HG02884 (cell line): Measurements from ENCODE around the gene TWSG1.
A peak's percentile ranks its signal among the peaks of the same experiment; 100 is the strongest.
"Not testable (repeated sequence)": the region's sequence is repeated elsewhere in the genome, so short reads cannot be mapped to it uniquely, and the experiment has no call there.

Source experiments
- ATAC-seq: cut with Tn5 transposase; IDR thresholded peaks from one replicate; pipeline ENCODE4 v1.9.1; 2021; ENCODE audit warnings: mild to moderate bottlenecking, moderate library complexity; ENCODE audit not compliant: unreplicated experiment

Gene TWSG1

DNA sequence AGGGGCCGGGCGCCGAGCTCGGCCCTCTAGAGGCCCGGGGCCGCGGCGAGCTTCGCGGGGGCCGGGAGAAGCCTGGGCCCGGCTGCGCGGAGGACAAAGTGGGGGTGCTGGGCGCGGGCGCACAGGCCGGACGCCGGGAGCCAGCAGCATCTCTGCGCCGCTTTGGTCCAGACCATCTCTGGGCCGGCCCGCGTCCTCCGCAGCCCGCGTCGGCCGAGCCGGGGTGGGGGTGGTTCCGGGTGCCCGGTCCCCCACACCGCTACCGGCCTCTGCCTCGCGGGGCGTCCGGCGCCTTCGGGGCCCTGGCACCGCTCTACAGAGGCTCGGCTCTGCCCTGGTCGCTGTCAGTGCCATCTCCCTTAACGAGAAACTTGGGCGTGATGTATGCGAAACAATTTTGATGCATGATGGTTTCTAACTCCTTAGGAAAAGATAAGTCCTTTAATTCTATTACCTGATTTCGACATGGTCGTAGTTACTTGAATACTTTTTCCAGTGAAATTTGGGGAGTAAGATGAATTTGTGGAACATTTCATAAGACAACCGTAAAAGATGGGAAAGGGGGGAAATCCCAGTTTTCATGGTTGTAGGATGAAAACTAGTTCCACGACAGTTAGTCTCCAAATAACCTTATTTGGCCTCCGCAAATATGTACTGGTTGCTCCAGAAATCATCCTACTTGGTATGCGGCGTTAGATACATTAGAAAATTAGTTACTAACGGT, 562 bp downstream of the TWSG1 start:
- peak; percentile 35 for ATAC-seq

DNA sequence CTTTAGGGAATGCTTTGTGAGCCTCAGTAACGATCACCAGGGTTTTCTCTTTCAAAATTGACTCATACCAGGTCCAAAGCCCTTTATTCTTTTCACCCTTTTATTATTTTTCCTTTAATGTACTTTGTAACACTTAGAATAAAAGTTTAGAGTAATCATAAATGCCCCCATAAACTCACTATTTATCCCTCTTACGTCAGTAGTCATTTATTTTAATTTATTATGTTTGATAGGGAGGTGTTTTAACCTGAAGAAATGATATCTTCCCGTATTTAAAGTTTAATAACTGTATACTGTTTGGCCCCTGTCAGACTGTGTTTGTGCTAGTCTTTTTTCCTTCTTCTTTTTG, 1.1 kb downstream of the TWSG1 start:
- no peak for ATAC-seq

DNA sequence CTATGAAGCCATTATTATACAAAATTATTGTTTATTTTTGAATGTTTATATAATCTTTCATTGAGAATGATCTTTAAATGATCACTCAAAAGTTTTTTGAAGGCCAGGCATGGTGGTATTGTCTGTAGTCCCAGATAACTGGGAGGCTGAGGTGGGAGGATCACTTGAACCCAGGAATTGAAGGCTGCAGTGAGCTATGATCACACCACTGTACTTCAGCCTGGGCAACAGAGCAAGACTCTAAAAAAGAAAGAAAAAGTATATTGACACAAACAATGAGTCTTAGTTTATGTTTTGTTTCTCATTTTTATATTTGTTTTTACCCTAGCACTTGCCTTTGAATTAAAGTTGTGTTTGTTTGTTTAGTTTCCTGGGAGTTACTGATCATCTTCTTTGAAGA, 2.3 kb downstream of the TWSG1 start:
- ATAC-seq = no peak

DNA sequence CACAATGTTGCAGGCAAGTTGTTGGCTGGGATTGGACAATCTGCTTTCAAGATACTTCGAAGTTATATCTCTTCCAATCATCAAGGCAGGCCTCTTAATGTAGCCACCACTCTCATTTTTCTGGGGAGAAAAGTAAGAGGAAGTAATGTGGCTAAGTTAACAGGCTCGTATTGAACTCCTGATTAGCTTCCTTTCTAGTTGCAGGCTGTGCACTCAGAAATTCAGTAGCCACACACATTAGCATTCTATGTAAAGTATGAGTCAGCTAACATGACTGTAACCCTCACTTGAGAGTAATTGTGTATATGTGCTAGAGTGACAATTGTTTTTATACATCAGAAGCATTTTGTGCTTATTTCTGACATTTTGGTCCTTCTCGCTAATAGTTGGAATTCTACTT, 3.3 kb downstream of the TWSG1 start:
- ATAC-seq = peak; percentile 33

DNA sequence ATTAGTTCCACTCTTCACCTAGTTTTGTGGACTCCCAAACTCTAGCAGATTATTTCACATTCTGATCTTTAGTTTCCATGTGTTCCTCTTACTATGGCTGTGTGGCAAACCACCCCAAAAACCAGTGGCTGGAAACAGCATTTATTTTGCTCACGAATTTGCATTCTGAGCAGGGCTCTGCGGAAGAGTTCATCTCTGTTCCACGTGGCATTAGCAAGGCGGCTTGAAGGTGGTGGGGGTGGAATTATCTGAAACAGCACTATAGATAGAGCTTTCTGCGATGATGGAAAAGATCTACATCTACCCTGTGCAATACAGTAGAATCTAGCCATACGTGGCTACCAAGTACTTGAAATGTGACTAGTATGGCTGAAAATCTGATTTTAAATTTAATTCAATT, 5.9 kb downstream of the TWSG1 start:
- ATAC-seq = no peak

DNA sequence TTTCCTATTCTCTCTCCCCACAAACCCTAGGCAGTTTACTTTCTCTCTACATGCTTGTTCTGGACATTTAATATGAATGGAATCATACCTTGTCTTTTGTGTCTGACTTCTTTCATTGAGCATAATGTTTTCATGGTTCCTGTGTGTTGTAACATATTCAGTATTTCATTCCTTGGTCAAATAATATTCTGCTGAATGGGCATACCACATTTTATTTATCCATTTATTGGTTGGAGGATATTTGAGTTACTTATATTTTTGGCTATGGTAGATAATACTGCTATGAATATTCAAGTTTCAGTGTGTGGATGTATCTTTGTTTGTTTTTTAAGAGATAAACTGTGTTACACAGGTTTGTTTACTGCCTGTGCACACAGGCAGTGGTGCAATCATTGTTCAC, 9.0 kb downstream of the TWSG1 start:
- ATAC-seq = no peak

DNA sequence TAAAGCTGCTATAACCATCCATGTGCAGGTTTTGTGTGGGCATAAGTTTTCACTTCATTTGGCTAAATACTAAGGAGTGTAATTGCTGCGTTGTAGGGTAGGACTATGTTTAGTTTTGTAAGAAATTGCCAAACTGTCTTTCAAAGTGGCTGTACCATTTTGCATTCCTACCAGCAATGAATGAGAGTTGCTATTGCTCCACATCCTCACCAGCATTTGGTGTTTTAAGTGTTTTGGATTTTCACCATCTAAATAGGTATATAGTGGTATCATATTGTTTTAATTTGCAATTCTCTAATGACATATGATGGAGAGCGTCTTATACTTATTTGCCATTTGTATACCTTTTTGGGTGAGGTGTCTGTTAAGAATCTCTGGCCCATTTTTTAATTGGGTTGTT, 12.2 kb downstream of the TWSG1 start:
- ATAC-seq = no peak

DNA sequence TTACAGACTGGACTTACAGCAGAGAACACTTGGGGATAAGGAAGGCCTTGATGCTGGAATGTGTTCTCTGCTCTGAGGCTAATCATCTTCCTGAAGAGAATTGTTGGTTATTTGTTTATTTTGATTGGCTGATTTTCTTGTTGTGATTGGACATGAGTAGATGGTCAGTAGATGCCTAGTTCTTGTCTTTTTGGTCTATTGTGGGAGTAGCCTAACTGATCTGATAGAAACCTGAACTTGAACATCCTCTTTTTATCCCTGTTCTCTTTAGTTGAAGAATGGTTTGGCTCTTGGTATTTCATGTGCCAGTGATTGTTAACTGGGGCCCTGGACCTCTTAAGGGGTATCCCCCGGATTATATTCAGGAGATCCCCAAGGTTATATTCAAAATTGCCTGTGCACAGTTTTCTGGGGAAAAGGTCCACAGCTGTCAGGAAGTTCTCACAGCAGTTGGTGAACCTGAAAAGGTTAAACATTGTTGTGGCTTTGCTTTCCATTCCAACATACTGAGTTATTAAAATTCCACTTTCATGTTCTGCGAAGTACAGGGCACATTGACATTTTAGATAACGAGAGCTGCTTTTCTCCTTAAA, 13.6 kb downstream of the TWSG1 start:
- ATAC-seq = peak; percentile 77

DNA sequence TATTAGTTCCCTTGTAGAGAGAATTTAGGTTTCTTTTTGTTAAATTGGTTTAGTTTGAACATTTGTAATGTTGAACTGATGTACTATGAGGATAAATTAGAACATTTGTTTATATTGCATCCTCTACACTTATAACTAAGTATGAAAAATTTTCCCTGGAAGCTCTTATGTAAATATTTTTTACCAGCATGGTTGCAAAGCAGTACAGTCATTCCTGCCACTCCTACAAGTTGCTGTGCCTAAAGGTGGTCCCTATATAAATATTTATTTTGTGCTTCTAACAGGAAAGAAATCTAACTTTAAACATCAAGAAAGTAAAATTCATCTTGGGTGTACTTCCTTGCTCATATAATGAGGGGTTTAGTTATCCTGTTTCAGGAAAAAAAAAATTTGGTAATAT, 14.2 kb downstream of the TWSG1 start:
- no peak for ATAC-seq

DNA sequence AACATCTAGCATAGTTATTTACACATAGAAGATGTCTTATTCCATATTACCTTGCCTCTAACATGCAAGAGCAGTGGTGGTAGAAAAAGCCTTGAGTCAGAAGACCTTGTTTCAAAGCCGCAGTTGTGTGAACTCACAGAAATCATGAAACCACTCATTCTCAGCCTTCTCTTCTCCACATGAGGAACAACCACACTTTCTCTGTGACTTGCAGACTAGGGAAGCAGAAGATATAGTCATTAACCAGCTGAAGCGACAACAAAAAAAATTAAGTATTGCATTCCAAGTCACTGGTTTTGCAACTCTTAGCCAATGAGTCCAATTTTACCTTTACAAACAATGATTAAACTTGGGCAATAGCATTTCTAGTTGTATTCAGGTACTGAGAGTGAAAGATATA, 19.0 kb downstream of the TWSG1 start:
- peak; percentile 83 for ATAC-seq

DNA sequence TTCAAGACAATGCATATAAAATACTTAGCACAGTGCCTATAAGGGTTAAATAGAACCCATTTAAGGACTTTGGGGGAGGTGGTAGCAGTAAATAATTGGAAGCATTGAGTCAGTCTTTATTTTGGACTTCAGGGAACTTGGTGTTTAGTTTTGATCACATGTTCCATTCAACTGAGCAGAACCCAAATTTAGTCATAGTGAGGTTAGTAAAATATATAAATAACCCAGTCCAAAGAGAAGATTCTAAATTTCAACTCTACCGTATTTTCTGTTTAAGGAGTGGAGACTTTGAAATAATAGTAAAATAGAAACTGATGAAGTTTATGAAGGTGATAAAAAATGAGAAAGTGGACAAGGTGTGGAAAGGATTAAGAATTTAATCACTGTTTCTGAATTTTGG, 19.7 kb downstream of the TWSG1 start:
- ATAC-seq = peak; percentile 64

DNA sequence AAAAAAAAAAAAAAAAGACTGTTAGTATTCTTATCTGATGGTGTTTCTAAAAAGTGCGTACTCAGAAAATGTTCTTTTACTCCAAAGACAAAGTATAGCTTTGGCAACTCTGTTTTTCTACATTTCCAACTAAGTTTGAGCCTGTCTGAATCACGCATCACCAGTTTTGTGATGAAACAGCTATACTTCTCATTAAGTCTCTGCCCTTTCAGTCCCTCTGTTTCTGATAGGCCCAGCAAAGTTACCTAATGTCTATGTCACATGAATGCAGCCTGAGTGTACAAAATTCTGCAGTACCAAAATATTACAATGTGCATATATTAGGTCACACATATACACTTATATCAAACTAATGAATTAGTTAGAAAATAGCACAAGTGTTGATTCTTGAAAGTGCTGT, 22.4 kb downstream of the TWSG1 start:
- no peak for ATAC-seq

DNA sequence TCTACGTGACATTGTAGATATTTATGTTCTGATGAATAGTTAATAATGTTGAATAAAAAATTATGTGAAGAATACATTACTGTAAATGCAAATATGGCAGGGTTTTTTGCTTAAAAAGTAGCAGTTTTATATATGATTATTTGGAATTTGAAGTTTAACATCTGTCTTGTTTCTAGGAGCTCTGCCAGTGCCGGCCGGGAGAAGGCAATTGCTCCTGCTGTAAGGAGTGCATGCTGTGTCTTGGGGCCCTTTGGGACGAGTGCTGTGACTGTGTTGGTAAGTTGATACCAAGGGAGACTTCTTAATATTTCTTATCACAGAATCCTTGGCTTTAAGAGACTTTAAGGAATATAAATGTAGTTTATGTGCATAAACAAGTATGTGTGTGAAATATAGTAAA, 25.2 kb downstream of the TWSG1 start:
- ATAC-seq = no peak

DNA sequence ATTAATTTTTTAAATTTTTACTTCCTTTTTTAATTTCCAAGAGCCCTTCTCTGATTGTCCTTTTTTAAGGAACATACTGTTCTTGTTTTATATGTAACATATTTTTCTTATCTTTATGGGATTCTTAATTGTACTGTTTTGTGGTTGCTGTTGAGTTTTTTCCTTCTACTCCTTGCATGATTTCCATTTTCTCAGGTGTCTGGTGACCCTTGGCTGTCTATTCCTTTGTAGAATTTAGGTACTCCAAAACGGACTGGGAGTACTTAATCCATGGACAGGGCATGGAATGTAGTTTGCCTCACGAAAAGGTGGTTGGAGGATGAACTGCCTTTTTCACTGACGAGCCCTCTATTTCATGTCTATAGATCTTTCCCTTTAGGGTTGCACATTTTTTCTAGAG, 26.6 kb downstream of the TWSG1 start:
- ATAC-seq = no peak

DNA sequence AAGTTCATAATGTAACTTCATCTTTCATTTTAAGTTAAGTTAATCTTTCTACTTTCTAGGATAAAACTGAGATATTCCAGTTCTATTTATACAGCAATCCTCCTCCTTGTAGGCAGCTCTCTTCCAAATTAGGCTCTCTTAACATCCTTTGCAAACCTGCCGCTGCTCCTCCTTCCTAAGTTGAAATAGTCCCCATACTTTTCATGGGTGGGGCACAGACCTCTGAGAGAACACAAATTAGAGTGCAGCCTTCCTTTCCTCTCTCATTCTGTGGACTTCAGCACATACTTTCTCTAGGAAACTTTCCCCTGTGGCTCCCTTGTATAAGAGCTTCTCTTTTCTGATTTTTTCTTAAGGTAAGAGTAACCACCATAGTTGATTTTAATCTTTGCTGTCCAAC, 28.3 kb downstream of the TWSG1 start:
- no peak for ATAC-seq

DNA sequence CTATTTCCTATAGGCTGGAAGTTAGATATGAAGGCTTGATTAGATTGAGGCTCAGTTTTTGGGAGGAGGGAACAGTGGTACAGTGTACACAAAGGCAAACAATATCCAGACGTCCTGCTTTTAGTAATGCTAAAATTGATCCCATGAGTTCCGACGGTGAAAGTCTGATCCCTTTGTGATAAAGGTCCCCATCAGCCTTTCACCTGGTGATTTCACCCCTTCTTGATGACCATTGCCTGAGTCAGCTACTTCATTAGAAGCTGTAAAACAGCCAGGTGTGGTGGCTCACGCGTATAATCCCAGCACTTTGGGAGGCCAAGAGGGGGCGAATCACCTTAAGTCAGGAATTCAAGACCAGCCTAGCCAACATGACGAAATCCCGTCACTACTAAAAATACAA, 29.7 kb downstream of the TWSG1 start:
- ATAC-seq = no peak

DNA sequence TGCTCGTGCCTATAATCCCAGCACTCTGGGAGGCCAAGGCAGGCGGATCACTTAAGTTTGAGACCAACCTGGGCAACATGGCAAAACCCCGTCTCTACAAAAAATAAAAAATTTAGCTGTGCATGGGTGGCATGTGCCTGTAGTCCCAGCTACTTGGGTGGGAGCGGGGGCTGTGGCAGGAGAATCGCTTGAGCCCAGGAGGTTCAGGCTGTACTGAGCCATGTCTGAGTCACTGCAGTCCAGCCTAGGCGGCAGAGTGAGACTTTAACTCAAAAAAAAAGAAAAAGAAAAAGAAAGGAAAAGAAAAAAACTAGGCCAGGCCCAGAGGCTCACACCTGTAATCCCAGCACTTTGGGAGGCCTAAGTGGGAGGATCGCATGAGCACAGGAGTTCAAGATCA, 30.8 kb downstream of the TWSG1 start:
- ATAC-seq = no peak

DNA sequence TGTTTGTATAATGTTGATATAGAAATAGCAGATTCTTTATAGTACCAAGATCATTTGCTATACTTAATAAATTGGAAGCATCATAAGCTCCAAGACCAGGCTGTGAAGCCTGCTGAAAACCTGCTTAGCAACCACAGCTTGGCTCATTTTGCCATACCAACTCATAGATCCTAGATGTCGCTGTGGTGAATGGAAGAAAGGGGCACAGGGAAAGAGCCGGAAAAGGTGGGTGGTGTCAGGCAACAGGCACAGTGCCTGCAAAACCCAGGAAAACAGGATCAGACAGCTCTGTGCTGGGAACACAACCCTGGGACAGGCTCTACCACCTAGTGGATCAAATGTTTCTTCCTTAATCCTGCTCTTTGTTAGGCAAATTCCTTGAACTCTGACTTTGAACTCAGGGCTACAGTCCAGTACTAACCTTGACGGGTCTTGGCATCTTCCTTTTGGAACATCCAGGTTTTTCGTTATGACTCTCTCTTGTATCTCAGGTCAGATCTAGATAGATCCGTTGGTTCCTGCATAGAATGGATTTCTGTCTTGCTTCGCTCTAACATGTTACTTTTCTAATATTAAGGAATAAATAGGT, 31.6 kb downstream of the TWSG1 start:
- no peak for ATAC-seq

DNA sequence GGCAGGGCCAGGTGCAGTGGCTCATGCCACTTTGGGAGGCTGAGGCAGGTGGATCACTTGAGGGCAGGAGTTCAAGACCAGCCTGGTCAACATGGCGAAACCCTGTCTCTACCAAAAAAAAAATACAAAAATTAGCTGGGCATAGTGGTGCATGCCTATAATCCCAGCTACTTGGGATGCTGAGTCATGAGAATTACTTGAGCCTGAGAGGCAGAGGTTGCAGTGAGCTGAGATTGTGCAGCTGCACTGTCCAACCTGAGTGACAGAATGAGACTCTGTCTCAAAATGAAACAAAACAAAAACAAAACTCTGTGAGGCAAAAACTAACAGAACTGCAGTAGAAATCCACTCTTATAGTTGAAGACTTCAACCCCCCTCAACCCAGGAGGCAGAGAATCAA, 38.7 kb downstream of the TWSG1 start:
- ATAC-seq = not testable (repeated sequence)

DNA sequence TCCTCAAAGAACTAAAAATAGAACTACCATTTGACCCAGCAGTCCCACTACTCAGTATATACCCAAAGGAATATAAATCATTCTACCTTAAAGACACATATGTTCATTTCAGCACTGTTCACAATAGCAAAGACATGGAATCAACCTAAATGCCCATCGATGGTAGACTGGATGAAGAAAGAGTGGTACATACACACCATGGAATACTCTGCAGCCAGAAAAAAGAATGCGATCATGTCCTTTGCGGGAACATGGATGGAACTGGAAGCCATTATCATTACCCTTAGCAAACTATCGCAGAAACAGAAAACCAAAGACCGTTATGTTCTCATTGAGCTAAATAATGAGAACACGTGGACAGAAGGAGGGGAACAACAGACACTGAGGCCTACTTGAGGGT, 44.5 kb downstream of the TWSG1 start:
- no peak for ATAC-seq

DNA sequence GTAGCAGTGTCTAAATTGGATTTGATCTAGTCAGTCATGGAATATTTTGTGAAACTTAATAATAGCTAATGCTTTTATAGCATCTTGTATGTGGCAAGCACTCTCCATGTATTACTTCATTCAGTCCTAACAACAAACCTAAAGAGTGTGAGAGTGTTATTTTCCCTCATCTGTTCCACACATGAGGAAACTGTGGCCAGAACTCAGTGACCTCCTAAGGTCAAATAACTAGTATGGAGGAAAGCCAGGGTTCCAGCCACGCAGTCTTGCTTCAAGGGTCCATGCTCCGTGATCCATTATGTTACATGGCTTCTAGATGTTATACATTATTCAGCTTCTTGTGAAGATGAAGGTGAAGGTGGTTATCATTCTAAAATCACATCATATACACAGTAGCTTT, 45.5 kb downstream of the TWSG1 start:
- no peak for ATAC-seq

DNA sequence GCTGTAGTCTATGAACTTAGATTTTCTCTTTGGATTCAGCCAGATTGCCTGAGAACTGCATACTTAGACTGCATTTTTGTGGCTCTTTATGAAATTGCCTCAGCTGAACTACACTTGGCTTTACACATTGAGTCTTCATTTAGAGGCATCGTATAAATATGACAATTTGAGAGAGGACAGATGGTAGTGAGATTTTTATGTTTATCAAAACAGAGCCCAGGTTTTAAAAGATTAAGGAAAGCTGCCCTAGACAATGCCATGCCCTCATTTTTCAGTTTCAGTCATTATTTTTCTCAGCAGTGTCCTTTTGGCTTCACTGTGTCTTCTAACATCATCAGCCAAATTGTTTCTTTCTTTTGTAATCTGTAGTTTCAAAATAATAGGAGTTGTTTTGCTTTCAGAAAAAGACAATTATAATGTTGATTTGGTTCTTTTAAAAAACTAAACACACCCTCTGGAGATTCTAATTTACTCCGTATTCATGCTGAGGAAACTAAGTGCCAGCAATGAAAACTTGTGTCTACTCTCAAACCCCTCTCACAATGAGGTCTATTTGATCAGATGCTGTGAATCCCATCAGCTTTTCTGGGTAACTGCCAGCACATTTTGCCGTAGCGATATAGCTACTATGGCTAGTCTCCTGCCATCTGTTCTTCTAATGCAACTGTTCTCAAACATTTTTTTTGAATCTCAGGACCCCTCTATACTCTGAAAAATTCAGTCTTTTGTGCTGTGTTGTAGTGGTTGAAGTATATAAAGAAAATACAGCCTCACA, 46.2 kb downstream of the TWSG1 start:
- ATAC-seq = no peak
